ENCODE results near the gene DPYD. TPM values are rescaled to one million over a fixed set of nuclear protein-coding genes. Genes with fewer than 3 reads are reported as not detected.

Gene DPYD
- polyA plus RNA-seq, 1 of the 3 experiments (the other 2 are of a cell fraction) = 23.0 TPM

DNA sequence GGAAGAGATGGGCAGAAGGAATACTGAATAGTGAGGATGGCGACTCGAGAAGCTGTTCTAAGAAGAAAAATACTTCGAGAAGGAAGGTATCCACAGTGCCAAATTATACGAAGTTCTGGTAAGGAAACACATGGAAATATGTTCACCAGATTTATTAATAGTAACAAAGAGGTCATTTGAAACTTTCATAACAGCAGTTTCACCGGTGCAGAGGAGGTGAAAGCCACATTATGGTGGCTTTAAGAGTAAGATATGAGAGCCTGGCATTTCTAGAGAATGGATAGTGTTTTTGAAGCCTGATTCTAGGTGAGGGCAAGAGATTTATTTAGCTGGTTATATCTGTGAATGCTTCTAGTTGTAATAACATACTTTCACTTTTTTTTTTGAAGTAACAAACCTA, 56.2 kb downstream of the DPYD start (continued):
- no peak for TF ChIP-seq GABPA (IDR thresholded peaks at IDR 0.05; ENCODE audit: low read depth)

GRCh38 chr1:97853221-97853620, 67.6 kb downstream of the DPYD start:
- CTCF ChIA-PET = interaction anchor here (0.6 to 1.4 kb wide), 2 partner anchors 10 to 168 kb away, joined by 3 read pairs; no protein-coding TSS in a partner anchor
- TF ChIP-seq ELF1 (IDR thresholded peaks at IDR 0.05) (no peak), CHD2 (IDR thresholded peaks at IDR 0.05; ENCODE audit: low read length, partially characterized antibody) (no peak), EZH2phosphoT487 (IDR thresholded peaks at IDR 0.05; ENCODE audit: borderline replicate concordance, low read depth) (no peak), JUND (IDR thresholded peaks at IDR 0.05) (no peak), FOXM1 (IDR thresholded peaks at IDR 0.05; ENCODE audit: low read depth) (no peak), RAD21 (IDR thresholded peaks at IDR 0.05; ENCODE audit: low read length) (no peak), RXRA (IDR thresholded peaks at IDR 0.05; ENCODE audit: borderline replicate concordance, low read depth) (no peak), NRF1 (IDR thresholded peaks at IDR 0.05; ENCODE audit: low read depth, low read length) (no peak), ZBTB33 (IDR thresholded peaks at IDR 0.05; ENCODE audit: borderline replicate concordance, low read depth) (no peak), MAX (IDR thresholded peaks at IDR 0.05; ENCODE audit: low read depth) (no peak), TAF1 (IDR thresholded peaks at IDR 0.05; ENCODE audit: borderline replicate concordance, low read depth, low read length) (no peak), POLR2AphosphoS5 (IDR thresholded peaks at IDR 0.05; ENCODE audit: low read depth, low read length) (no peak), MEF2A (IDR thresholded peaks at IDR 0.05; ENCODE audit: borderline replicate concordance, low read depth) (no peak), RCOR1 (IDR thresholded peaks at IDR 0.05; ENCODE audit: low read length) (no peak)
- TF ChIP-seq, protein P1, sequence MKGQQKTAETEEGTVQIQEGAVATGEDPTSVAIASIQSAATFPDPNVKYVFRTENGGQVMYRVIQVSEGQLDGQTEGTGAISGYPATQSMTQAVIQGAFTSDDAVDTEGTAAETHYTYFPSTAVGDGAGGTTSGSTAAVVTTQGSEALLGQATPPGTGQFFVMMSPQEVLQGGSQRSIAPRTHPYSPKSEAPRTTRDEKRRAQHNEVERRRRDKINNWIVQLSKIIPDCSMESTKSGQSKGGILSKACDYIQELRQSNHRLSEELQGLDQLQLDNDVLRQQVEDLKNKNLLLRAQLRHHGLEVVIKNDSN (IDR thresholded peaks at IDR 0.05; ENCODE audit: borderline replicate concordance, low read depth) = no peak
- peaks cover 5 to 37% of the 10 kb centered on the region in 2 experiments for H3K36me3 ChIP-seq (replicated peaks in 1 of 2; ENCODE audit: control insufficient read depth in 1 of 2, insufficient read depth in 2 of 2, low read length in 1 of 2)
- peaks cover 3 to 16% of the 10 kb centered on the region in 2 experiments; a peak in 2 of 4 replicates for H3K4me1 ChIP-seq (ENCODE audit: control insufficient read depth in 1 of 2, insufficient read depth in 2 of 2, low read depth in 1 of 2, low read length in 1 of 2)
- no peak overlapping the region for H3K4me3 ChIP-seq (ENCODE audit: low read depth in 2 of 2, low read length in 1 of 2)
- H3K9me3 ChIP-seq = no peaks in the 10 kb centered on the region; the same call in 1 of the 2 replicates
- H3K4me2 ChIP-seq = no peak overlapping the region
- H2AFZ ChIP-seq (ENCODE audit: low read depth) = no peak overlapping the region
- DNase-seq = no peak
- no peaks in the 10 kb centered on the region for H3K27me3 ChIP-seq (ENCODE audit: insufficient read depth)
- WGBS (ENCODE audit: low lambda C conversion rate) = 100% methylated on average over 1 of the region's 1 CpG
- peaks cover 23% of the 10 kb centered on the region for H3F3A ChIP-seq (replicated peaks; ENCODE audit: insufficient read depth)
- peaks cover 77% of the 10 kb centered on the region for H3K79me2 ChIP-seq (ENCODE audit: insufficient read depth)
- H3K9ac ChIP-seq = no peak overlapping the region
- POLR2A ChIA-PET = no interaction called here
- H3K27ac ChIP-seq (ENCODE audit: low read depth in 2 of 2, low read length in 1 of 2) = no peak overlapping the region
- no peaks in the 10 kb centered on the region for H3K9me2 ChIP-seq
- no peaks in the 10 kb centered on the region for H4K20me1 ChIP-seq (ENCODE audit: insufficient read depth)
